Daoy (cell line): ENCODE data around the gene ATAD1. TPM values are rescaled to one million over a fixed set of nuclear protein-coding genes. Genes with fewer than 3 reads are reported as not detected.
"Not testable (repeated sequence)": the region's sequence is repeated elsewhere in the genome, so short reads cannot be mapped to it uniquely, and the experiment has no call there.

Experiments
- DNase-seq: peaks from one replicate; pipeline ENCODE4 v3.0.0-alpha.2; 2015; ENCODE audit warnings: low read depth
- total RNA-seq: library from RNA; depleted of rRNA; stranded (reverse); fragments of >200 nt; shearing (Covaris generic); gene quantifications from 2 replicates; pipeline ENCODE4 v1.2.3, GENCODE V29; 2014

The ATAD1 gene
- total RNA-seq, 1 experiment from 2014 or later, result 35.5 TPM

DNA sequence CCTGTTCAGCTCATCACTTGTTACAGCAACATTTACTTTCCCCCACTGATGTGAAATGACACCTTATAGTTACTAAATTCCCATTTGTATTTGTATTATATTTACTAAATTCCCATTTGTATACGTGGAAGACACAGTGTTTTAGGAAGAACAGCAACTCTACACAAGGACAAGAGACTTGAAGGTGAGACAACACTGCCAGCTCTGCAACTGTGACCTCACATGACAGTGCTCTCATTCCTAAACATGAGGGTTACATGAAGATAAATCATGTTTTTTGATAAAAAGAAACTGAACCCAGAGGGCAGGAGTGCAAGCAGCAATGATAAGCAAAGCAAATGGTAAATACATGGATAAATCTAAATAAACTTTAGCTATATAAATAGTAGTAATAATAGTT lies 60.3 kb downstream of the ATAD1 start:
- DNase-seq, result no peak

GRCh38 chr10:87753995-87754866 lies 63.8 kb downstream of the ATAD1 start:
- no peak for DNase-seq

- DNase-seq, result no peak
Observed at GRCh38 chr10:87752566-87752965, 65.5 kb downstream of the ATAD1 start.

- DNase-seq, result no peak
Observed at GRCh38 chr10:87751274-87751673, 66.8 kb downstream of the ATAD1 start.

- DNase-seq, result no peak
Observed at GRCh38 chr10:87750817-87751216, 67.2 kb downstream of the ATAD1 start.

DNA sequence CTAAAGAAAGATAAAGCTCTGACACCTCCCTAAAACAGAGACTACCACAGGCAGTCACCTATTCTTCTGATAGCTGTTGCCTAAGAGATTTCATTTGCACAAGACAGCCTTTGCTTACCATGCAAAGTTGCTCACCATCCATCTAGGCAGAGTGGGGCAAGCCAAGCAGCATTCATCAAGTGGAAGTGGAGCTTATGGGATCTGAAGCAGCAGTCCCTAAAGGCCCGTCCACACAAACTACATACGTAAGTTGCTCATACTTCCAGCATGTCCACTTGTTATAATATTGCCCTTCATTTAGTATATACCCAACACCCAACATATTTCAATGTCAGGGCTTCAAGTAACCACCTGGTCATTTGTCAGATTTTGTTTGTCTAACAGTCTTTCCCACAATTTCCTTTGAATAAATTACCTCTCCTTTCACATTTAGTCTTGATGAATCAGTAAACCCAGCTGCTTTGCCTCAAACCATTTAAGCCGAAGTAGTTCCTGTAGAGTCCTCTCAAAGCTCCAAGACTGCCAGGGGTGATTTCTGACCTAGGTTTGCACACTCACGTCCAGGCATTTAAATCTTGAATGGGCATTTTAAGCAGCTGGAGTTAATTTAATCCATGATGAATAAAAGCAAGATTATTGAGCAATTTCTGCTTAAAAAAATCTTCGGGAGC lies 67.9 kb downstream of the ATAD1 start:
- no peak for DNase-seq

GRCh38 chr10:87748244-87748643 lies 69.8 kb downstream of the ATAD1 start:
- DNase-seq, result not testable (repeated sequence)

DNA sequence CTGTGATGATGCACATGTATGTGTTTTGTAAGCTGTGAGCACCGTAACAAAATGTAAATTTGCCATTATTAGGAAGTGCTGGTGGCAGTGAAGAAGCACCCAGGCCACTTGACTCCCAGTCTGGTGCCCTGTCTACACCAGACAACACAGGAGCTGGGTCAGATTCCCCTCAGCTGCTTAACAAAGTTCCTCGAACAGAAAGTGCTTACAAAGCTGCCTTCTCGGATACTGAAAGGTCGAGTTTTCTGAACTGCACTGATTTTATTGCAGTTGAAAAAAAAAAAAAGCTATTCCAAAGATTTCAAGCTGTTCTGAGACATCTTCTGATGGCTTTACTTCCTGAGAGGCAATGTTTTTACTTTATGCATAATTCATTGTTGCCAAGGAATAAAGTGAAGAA lies 71.1 kb downstream of the ATAD1 start:
- DNase-seq, result no peak

DNA sequence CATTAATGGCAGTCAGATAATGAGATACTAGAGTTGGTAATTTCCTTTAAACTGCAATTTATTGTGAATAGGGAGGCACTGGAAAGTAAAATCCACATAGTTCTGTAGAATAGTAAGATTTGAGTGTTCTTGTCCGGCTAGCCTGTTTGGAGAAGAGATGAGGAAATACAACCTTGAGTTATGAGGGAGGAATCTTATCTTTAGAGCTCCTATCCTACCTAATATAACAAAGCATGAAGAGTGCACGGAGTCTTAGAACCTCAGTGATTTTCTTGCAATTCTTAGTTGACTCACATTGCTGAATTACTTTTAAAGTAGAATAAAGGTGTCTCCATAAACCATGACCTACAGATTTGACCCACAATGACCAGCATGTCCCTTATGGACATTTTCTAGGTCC lies 73.4 kb downstream of the ATAD1 start:
- DNase-seq, result no peak

DNA sequence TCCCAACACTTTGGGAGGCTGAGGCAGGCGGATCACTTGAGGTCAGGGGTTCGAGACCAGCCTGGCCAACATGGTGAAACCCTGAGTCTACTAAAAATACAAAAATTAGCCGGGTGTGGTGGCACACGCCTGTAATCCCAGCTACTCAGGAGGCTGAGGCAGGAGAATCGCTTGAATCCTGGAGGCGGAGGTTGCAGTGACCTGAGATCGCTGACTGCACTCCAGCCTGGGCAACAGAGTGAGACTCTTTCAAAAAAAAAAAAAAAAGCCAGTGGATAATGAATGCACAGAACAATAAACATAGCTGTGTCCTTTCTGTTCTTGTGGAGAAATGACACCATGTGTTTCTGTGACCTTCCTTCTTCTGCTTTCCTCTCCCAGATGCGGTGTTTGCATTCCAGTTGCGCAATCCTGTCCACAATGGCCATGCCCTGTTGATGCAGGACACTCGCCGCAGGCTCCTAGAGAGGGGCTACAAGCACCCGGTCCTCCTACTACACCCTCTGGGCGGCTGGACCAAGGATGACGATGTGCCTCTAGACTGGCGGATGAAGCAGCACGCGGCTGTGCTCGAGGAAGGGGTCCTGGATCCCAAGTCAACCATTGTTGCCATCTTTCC lies 74.9 kb downstream of the ATAD1 start:
- DNase-seq, result not testable (repeated sequence)

DNA sequence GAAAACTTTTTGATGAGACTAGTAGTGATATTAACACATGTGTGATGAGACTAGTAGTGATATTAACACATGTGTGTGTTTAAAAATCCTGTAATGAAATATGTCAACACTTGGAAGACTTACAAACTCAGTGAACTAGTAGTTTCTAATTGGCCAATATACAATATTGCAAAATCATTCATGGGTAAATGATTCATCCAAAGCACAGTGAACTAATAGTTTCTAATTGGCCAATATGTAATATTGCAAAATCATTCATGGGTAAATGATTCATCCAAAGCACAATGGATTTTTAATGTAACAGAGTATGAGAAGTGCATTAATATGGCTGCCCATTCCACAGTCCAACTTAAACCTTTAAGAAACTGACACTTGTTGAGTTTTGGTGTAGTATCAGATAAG lies 77.8 kb downstream of the ATAD1 start:
- no peak for DNase-seq

GRCh38 chr10:87739703-87740102 lies 78.3 kb downstream of the ATAD1 start:
- DNase-seq, result no peak

GRCh38 chr10:87738253-87738652 lies 79.8 kb downstream of the ATAD1 start:
- DNase-seq, result not testable (repeated sequence)

DNA sequence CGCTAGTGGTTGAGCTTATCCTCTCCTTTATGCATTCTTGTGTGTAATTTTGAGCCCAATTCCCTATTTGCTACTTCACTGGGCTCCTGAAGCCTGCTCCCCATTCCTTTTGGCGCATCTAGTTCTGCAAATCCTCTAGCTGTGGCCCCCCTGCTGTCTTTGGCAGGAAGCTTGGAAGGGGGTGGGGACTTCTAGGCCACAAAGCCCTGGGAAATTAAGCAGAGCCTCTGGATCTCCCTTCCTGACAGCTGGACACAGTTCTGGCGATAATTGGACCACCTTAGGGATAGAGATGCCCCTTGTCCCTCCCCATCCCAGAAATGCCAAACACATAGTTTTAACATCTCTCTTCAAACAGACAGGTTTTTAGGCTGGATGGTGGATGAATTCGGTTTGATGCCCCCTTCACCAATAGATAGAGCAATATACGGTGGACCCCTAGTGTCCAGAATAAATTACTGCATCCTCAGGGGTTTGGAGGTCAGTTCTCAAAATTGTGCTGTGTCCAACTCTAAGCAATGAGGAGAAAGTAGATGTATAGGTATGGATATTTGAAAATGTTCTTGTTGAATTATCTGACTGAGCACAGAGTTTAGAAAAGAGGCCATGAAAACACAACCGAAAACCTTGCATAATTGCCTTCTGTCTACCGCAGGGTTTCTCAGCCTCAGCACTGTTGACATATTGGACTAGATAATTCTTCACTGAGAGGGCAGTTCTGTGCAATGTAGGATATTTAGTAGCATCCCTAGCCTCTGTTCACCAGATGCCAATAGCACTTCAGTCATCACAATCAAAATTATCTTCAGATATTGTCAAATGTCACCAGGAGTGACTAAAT lies 82.8 kb downstream of the ATAD1 start:
- peak; percentile 15 for DNase-seq

- DNase-seq, result no peak
Observed at GRCh38 chr10:87733081-87733480, 84.9 kb downstream of the ATAD1 start.

GRCh38 chr10:87729940-87730339 lies 88.1 kb downstream of the ATAD1 start:
- no peak for DNase-seq

DNA sequence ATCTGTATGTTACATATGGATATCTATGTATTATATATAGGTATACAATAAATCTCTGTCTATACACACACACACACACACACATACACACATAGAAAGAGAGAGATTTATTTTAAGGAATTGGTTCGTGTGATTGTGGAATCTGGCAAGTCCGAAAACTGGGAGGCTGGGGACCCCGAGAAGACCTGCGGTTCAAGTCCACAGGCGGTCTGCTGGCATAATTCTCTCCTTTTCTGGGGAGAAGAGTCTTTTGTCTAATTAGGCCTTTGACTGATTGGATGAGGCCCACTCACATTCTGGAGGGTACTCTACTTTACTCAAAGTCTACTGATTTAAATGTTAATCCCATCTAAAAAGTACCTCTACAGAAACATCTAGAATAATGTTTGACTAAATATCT lies 93.2 kb downstream of the ATAD1 start:
- DNase-seq, result no peak

GRCh38 chr10:87723500-87723899 lies 94.5 kb downstream of the ATAD1 start:
- no peak for DNase-seq

DNA sequence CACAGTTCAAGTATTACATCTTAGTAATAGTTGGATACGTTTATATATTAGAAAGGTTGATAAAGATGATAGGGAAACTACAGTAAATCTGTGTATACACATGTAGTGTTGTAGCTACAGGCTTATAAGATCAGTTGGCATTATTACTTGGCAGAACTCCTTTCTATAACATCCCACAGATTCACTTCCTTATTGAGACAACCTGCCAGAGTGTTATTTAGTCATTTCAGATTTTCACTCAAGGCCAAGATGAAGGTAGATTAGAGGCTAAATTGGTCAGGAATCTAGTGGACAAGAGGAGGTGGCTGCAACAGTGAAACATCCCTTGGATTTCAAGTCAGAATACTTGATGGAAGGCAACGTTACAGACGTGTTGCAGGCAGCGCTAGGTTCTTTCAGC lies 95.3 kb downstream of the ATAD1 start:
- DNase-seq, result no peak

DNA sequence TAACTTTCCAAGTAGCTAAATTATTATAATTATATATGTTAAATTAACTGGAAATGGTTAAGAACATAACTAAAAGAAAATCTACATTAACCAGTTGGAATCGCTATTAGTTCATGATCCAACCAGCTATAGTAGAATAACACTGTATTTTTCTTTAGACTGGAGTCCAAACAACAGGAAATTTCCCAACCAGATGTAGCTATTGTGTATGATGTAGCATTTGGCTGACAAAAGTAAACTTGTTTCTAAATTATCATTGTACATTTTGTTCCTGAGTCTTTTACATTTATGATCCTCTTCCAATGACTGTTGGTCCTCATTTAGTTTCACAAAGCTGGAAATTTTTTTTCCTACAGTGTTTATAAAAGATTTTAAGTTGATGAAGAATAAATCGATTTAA lies 96.2 kb downstream of the ATAD1 start:
- no peak for DNase-seq

GRCh38 chr10:87720665-87721064 lies 97.4 kb downstream of the ATAD1 start:
- no peak for DNase-seq

DNA sequence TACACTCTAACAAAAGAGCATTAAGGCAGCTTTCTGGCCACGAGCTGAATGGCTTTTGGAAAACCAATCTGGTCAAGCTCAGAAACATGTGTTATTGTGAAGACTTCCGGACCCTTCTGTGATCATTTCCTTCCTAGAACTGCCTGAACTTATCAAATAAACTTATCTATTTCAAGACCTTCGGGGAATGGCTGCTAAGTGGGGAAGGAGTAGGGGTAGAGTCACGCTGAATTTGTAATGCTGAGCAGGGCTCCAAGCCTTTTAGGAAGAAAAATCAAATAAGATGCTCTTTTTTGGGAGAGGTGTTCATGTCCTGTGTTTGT lies 101.7 kb downstream of the ATAD1 start:
- no peak for DNase-seq
